ENCODE measurements around the gene IL3.
A peak's percentile ranks its signal among the peaks of the same experiment; 100 is the strongest.

Gene IL3

GRCh38 chr5:132067451-132067850 lies 7.0 kb downstream of the IL3 start:
- Histone ChIP-seq H3K27ac (replicated peaks) (no peak overlapping the region), H3K27me3 (ENCODE audit: insufficient read depth, poor library complexity, severe bottlenecking) (no peaks in the 10 kb centered on the region), H3K4me3 (replicated peaks; ENCODE audit: insufficient read depth, low read length) (no peak overlapping the region)
- no peak for DNase-seq (ENCODE audit: low read depth in 1 of 2, low spot score in 1 of 2)
- TF ChIP-seq CTCF (IDR thresholded peaks at IDR 0.05; ENCODE audit: insufficient read depth, low read length), result no peak
- no peak for TF ChIP-seq REST (IDR thresholded peaks at IDR 0.05; ENCODE audit: insufficient replicate concordance, low read depth)
- TF ChIP-seq SPI1 (IDR thresholded peaks at IDR 0.05; ENCODE audit: borderline replicate concordance, low read depth), result no peak
- no peak for TF ChIP-seq GABPA (IDR thresholded peaks at IDR 0.05; ENCODE audit: low read depth)
- TF ChIP-seq POLR2AphosphoS5 (IDR thresholded peaks at IDR 0.05; ENCODE audit: low read depth), result no peak

GRCh38 chr5:132067941-132068808 lies 7.7 kb downstream of the IL3 start:
- DNase-seq (ENCODE audit: low read depth in 1 of 2, low spot score in 1 of 2), result no peak
- Histone ChIP-seq H3K27me3 (ENCODE audit: insufficient read depth, poor library complexity, severe bottlenecking) (no peaks in the 10 kb centered on the region), H3K27ac (replicated peaks) (no peak overlapping the region), H3K4me3 (replicated peaks; ENCODE audit: insufficient read depth, low read length) (no peak overlapping the region)
- TF ChIP-seq POLR2AphosphoS5 (IDR thresholded peaks at IDR 0.05; ENCODE audit: low read depth), result no peak
- no peak for TF ChIP-seq CTCF (IDR thresholded peaks at IDR 0.05; ENCODE audit: insufficient read depth, low read length)
- TF ChIP-seq SPI1 (IDR thresholded peaks at IDR 0.05; ENCODE audit: borderline replicate concordance, low read depth), result no peak
- TF ChIP-seq GABPA (IDR thresholded peaks at IDR 0.05; ENCODE audit: low read depth), result no peak
- TF ChIP-seq REST (IDR thresholded peaks at IDR 0.05; ENCODE audit: insufficient replicate concordance, low read depth), result no peak

GRCh38 chr5:132069561-132069960 lies 9.1 kb downstream of the IL3 start:
- Histone ChIP-seq H3K27me3 (ENCODE audit: insufficient read depth, poor library complexity, severe bottlenecking) (no peaks in the 10 kb centered on the region), H3K27ac (replicated peaks) (no peak overlapping the region), H3K4me3 (replicated peaks; ENCODE audit: insufficient read depth, low read length) (no peak overlapping the region)
- peak; percentile 31 to 46 for DNase-seq (ENCODE audit: low read depth in 1 of 2, low spot score in 1 of 2)
- TF ChIP-seq POLR2AphosphoS5 (IDR thresholded peaks at IDR 0.05; ENCODE audit: low read depth) (peak; percentile 54; the same call in 1 of the 2 replicates), SPI1 (IDR thresholded peaks at IDR 0.05; ENCODE audit: borderline replicate concordance, low read depth) (no peak)

- Histone ChIP-seq H3K27me3 (ENCODE audit: insufficient read depth, poor library complexity, severe bottlenecking) (no peaks in the 10 kb centered on the region), H3K27ac (replicated peaks) (no peak overlapping the region), H3K4me3 (replicated peaks; ENCODE audit: insufficient read depth, low read length) (no peak overlapping the region)
- no peak for DNase-seq (ENCODE audit: low read depth in 1 of 2, low spot score in 1 of 2)
- TF ChIP-seq SPI1 (IDR thresholded peaks at IDR 0.05; ENCODE audit: borderline replicate concordance, low read depth) (no peak), CTCF (IDR thresholded peaks at IDR 0.05; ENCODE audit: insufficient read depth, low read length) (no peak), REST (IDR thresholded peaks at IDR 0.05; ENCODE audit: insufficient replicate concordance, low read depth) (no peak), GABPA (IDR thresholded peaks at IDR 0.05; ENCODE audit: low read depth) (no peak), POLR2AphosphoS5 (IDR thresholded peaks at IDR 0.05; ENCODE audit: low read depth) (no peak)
These were observed 9.5 kb downstream of the IL3 start for GRCh38 chr5:132069994-132070393.
